Esophagus muscularis mucosa (tissue), 4 donors: ENCODE data around the gene BRI3. TPM values are rescaled to one million over a fixed set of nuclear protein-coding genes. Genes with fewer than 3 reads are reported as not detected.

Source experiments
- DNase-seq: peaks from one replicate; pipeline ENCODE4 v3.0.0-alpha.2; 2017; ENCODE audit errors: extremely low spot score
- H3K27ac ChIP-seq, 4 donors: fragments of 200-600 bp; sonication (generic); replicated peaks in 1 of 4; 1 replicate in 3 of 4; 2 replicates in 1 of 4; pipeline ENCODE4 v1.5.1; 2016 to 2019; ENCODE audit warnings: mild to moderate bottlenecking in 1 of 4
- H3K27me3 ChIP-seq, 4 donors: fragments of 200-600 bp; sonication (generic); one replicate each; pipeline versions ENCODE4 v1.5.1 to v1.6.0; 2016 to 2019
- H3K36me3 ChIP-seq, 4 donors: fragments of 200-600 bp; sonication (generic); one replicate each; pipeline ENCODE4 v1.5.1; 2016 to 2019
- H3K4me1 ChIP-seq, 4 donors: fragments of 200-600 bp; sonication (generic); one replicate each; pipeline ENCODE4 v1.5.1; 2016 to 2019
- H3K4me3 ChIP-seq, 4 donors: fragments of 200-600 bp; sonication (generic); 1 replicate in 2 of 4; 2 replicates in 2 of 4; pipeline ENCODE4 v1.5.1; 2016 to 2019; ENCODE audit warnings: mild to moderate bottlenecking in 4 of 4, moderate library complexity in 1 of 4
- H3K9me3 ChIP-seq, 4 donors: fragments of 200-600 bp; sonication (generic); 1 replicate in 3 of 4; 2 replicates in 1 of 4; pipeline ENCODE4 v1.5.1; 2016 to 2019
- EP300 ChIP-seq: sonication (generic); formaldehyde crosslinking; IDR thresholded peaks from one replicate; pipeline ENCODE4 v1.6.1; 2017; ENCODE audit warnings: antibody characterized with exemption
- POLR2A ChIP-seq: fragments of 450-650 bp; IDR thresholded peaks from one replicate; pipeline ENCODE4 v1.6.1; 2017; ENCODE audit warnings: antibody characterized with exemption, moderate library complexity, mild to moderate bottlenecking, low read depth
- POLR2AphosphoS5 ChIP-seq, 2 donors: sonication (generic); formaldehyde crosslinking; IDR thresholded peaks; one replicate each; pipeline ENCODE4 v1.6.1; 2017; ENCODE audit warnings: antibody characterized with exemption in 2 of 2
- WGBS: methylation state at CpG from one replicate; pipeline ENCODE4 v1.1.5; 2018; 5-methylcytosine and 5-hydroxymethylcytosine counted together
- intact Hi-C: fragments of 100-400 bp; cut with DNase I; formaldehyde crosslinking; loops from one replicate; pipeline ENCODE4 v1.15.1; 2023
- total RNA-seq, 4 donors: library from RNA; depleted of rRNA; stranded (reverse); fragments of >200 nt; gene quantifications; one replicate each; pipeline versions ENCODE4 v1.1.0 to v1.2.1, GENCODE V29; 2016
- TF ChIP-seq, protein P1 (sequence below), 3 experiments: fragments of 200-600 bp in 2 of 3; fragments of 450-650 bp in 1 of 3; sonication (generic) in 2 of 3; IDR thresholded peaks; one replicate each; pipeline ENCODE4 v1.5.1; 2017 to 2019; ENCODE audit warnings: antibody characterized with exemption in 3 of 3, mild to moderate bottlenecking in 2 of 3, moderate library complexity in 1 of 3

The BRI3 gene
- total RNA-seq, 4 donors from 2014 or later = 34.5 to 74.7 (median 55.3) TPM

DNA sequence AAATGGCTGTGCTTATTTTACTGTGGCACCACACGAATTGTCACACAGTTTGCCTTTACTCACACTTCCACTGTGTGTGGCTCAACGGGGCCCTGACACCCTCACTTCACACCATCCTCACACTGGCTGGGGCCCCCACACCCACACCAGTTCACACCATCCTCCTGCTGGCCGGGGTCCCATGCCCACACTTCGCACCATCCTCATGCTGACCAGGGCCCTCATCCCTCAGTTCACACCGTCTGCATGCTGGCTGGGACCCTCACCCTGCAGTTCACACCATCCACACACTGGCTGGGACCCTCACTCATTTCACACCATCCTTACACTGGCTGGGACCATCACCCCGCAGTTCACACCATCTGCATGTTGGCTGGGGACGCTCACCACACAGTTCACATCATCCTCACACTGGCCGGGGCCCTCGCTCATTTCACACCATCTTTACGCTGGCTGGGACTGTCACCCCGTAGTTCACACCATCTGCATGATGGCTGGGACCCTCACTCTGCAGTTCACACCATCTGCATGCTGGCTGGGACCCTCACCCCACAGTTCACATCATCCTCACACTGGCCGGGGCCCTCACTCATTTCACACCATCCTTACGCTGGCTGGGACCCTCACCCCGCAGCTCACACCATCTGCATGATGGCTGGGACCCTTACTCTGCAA lies 36.0 kb downstream of the BRI3 start:
- intact Hi-C loops = no loop called here
- DNase-seq = no peak
- Histone ChIP-seq H3K4me3 (no peak overlapping the region), H3K4me1 (no peaks in the 10 kb centered on the region), H3K36me3 (peaks cover 0 to 3% (median 1%) of the 10 kb centered on the region in 4 donors), H3K27ac (no peak overlapping the region), H3K9me3 (no peaks in the 10 kb centered on the region), H3K27me3 (peaks cover 0 to 10% (median 0%) of the 10 kb centered on the region in 4 donors)
- WGBS = 95% methylated on average over 14 of the region's 14 CpGs
- TF ChIP-seq EP300 (no peak), POLR2AphosphoS5 (IDR thresholded peaks at IDR 0.05) (no peak), POLR2A (no peak)
- TF ChIP-seq, protein P1, sequence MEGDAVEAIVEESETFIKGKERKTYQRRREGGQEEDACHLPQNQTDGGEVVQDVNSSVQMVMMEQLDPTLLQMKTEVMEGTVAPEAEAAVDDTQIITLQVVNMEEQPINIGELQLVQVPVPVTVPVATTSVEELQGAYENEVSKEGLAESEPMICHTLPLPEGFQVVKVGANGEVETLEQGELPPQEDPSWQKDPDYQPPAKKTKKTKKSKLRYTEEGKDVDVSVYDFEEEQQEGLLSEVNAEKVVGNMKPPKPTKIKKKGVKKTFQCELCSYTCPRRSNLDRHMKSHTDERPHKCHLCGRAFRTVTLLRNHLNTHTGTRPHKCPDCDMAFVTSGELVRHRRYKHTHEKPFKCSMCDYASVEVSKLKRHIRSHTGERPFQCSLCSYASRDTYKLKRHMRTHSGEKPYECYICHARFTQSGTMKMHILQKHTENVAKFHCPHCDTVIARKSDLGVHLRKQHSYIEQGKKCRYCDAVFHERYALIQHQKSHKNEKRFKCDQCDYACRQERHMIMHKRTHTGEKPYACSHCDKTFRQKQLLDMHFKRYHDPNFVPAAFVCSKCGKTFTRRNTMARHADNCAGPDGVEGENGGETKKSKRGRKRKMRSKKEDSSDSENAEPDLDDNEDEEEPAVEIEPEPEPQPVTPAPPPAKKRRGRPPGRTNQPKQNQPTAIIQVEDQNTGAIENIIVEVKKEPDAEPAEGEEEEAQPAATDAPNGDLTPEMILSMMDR (IDR thresholded peaks at IDR 0.05) = no peak

DNA sequence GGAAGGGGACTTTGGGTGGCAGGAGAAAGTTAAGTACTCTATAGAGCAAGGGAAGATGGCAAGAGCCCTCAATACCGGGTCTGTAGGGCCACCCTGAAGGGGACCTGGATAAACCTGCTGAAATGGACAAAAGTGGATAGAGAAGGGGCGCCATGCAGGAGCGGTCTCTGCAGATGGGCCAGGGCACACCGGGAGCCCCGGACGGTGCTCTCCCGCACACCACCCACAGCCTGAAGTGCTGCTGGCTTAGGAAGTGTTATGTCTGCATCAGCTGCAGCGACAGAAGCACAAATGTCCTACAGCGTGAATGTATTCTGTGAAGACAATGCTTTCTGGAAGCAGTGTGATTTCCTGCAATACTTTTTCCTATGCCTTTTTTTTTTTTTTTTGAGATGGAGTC lies 37.7 kb downstream of the BRI3 start:
- TF ChIP-seq POLR2AphosphoS5 (IDR thresholded peaks at IDR 0.05) (no peak), POLR2A (no peak), EP300 (no peak)
- TF ChIP-seq, protein P1 (IDR thresholded peaks at IDR 0.05) = no peak
- no peak overlapping the region for H3K4me3 ChIP-seq
- DNase-seq = no peak
- H3K27me3 ChIP-seq = peaks cover 0 to 25% (median 0%) of the 10 kb centered on the region in 4 donors
- H3K9me3 ChIP-seq = no peaks in the 10 kb centered on the region
- H3K27ac ChIP-seq = no peak overlapping the region
- WGBS = 92% methylated on average over 9 of the region's 9 CpGs
- H3K4me1 ChIP-seq = peaks cover 0 to 12% (median 5%) of the 10 kb centered on the region in 4 donors
- H3K36me3 ChIP-seq = peaks cover 0 to 3% (median 0%) of the 10 kb centered on the region in 4 donors
- intact Hi-C loops = no loop called here

DNA sequence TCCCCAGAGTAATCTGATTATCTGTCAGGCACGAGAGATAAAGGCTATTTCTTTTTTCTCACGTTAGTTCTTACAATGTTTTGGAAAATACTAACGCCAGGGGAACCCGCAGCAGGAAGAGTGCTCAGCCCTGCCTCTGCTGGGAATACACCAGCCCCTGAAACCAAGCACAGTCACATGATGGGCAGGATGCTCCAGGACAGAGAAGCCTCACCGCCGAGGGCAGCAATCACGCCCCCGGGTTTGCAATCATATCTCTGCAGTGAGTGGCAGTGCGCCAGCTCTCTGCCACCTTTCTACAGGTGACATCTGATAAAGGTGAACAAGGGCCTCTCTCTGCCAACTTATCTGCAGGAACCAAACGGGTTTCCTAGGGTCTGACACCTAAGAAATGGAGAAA lies 39.8 kb downstream of the BRI3 start:
- Histone ChIP-seq H3K9me3 (no peaks in the 10 kb centered on the region), H3K27ac (no peak overlapping the region), H3K36me3 (no peaks in the 10 kb centered on the region), H3K27me3 (peaks cover 0 to 46% (median 0%) of the 10 kb centered on the region in 4 donors), H3K4me1 (peaks cover 0 to 12% (median 5%) of the 10 kb centered on the region in 4 donors), H3K4me3 (no peak overlapping the region)
- DNase-seq = no peak
- WGBS = 80% methylated on average over 10 of the region's 10 CpGs
- intact Hi-C loops = no loop called here
- TF ChIP-seq EP300 (no peak), POLR2A (no peak), POLR2AphosphoS5 (IDR thresholded peaks at IDR 0.05) (no peak)
- TF ChIP-seq, protein P1 (IDR thresholded peaks at IDR 0.05) = no peak

DNA sequence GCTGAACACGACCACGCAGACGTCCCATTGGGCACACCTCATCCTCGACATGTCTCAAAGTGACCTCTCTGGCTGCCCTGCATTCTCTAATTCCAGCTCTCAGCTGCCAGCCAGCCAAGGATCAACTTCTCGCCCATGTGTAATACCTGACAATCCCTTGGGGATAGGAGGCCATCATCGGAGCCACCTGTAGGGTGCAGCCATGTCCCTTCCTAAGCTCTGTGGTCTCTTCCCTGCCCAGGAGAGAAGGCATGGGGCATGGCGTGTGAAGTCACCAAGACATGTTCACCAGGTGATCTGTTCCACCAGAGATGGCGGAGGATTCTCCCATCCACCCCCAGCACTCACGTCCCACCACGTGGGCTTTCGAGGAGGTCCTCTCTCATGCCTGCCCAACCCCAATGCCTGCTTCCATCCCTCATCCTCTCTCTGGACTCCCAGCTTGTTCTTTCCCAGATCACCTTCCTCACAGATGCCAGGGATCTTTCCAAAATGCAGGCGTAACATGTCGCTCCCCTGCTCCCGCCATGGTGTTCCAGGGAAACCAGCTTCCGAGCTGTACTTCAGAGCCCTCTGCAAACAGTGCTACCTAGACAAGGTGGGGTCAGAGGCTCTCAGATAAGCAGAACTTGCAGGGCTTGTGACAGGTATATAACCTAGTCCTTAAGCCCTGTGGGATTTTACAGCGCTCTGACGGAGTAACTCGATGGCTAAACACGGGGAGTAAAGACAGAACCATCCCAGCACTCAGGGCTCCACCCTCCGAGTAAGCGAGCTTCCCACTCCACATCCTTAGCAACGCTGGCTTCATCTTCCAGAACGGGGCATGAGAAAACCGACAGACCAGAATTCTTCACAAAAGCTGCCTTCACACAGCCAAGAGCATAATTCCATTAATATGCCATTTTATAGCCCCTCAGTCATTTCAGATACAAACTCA lies 41.1 kb downstream of the BRI3 start:
- DNase-seq = no peak
- H3K9me3 ChIP-seq = no peaks in the 10 kb centered on the region
- TF ChIP-seq EP300 = no peak
- no peak for TF ChIP-seq POLR2AphosphoS5 (IDR thresholded peaks at IDR 0.05)
- TF ChIP-seq POLR2A = no peak
- 72% methylated on average over 20 of the region's 24 CpGs for WGBS
- peaks cover 0 to 46% (median 0%) of the 10 kb centered on the region in 4 donors for H3K27me3 ChIP-seq
- H3K4me1 ChIP-seq = peaks cover 0 to 12% (median 5%) of the 10 kb centered on the region in 4 donors
- H3K36me3 ChIP-seq = no peaks in the 10 kb centered on the region
- no peak overlapping the region for H3K27ac ChIP-seq
- no peak overlapping the region for H3K4me3 ChIP-seq
- intact Hi-C loops = no loop called here
